Breast epithelium (tissue), 4 donors: ENCODE measurements around the gene ST6GALNAC1. TPM values are rescaled to one million over a fixed set of nuclear protein-coding genes. Genes with fewer than 3 reads are reported as not detected.
A peak's percentile ranks its signal among the peaks of the same experiment; 100 is the strongest.

Experiments
- DNase-seq, 2 donors: peaks; one replicate each; pipeline ENCODE4 v3.0.0-alpha.2; 2019; ENCODE audit warnings: low spot score in 2 of 2
- H3K27ac ChIP-seq, 2 donors: fragments of 200-600 bp; sonication (generic) in 1 of 2; one replicate each; pipeline ENCODE4 v1.5.1; 2016 to 2019; ENCODE audit warnings: mild to moderate bottlenecking in 1 of 2
- H3K27me3 ChIP-seq, 2 donors: fragments of 200-600 bp; sonication (generic) in 1 of 2; one replicate each; pipeline versions ENCODE4 v1.5.1 to v1.6.0; 2017 to 2019; ENCODE audit warnings: control low read depth in 1 of 2, mild to moderate bottlenecking in 1 of 2
- H3K36me3 ChIP-seq: fragments of 200-600 bp; one replicate; pipeline ENCODE4 v1.5.1; 2019
- H3K4me1 ChIP-seq, 2 donors: fragments of 200-600 bp; sonication (generic); one replicate each; pipeline ENCODE4 v1.5.1; 2016 to 2019; ENCODE audit warnings: control low read depth in 1 of 2
- H3K4me3 ChIP-seq, 3 donors: fragments of 200-600 bp; sonication (generic); 1 replicate in 2 of 3; 2 replicates in 1 of 3; pipeline ENCODE4 v1.5.1; 2016 to 2019; ENCODE audit warnings: mild to moderate bottlenecking in 3 of 3, moderate library complexity in 2 of 3
- H3K9me3 ChIP-seq, 2 donors: fragments of 200-600 bp; sonication (generic) in 1 of 2; one replicate each; pipeline ENCODE4 v1.5.1; 2016 to 2019; ENCODE audit warnings: control low read depth in 1 of 2
- CTCF ChIP-seq, 3 donors: fragments of 450-650 bp; IDR thresholded peaks; one replicate each; pipeline ENCODE4 v1.5.1; 2016 to 2017; ENCODE audit warnings: antibody characterized with exemption in 3 of 3, mild to moderate bottlenecking in 3 of 3, moderate library complexity in 3 of 3
- POLR2A ChIP-seq: fragments of 450-650 bp; IDR thresholded peaks from one replicate; pipeline ENCODE4 v1.6.1; 2016; ENCODE audit warnings: antibody characterized with exemption, mild to moderate bottlenecking, moderate library complexity
- POLR2AphosphoS5 ChIP-seq, 3 donors: sonication (generic); formaldehyde crosslinking; IDR thresholded peaks; one replicate each; pipeline ENCODE4 v1.6.1; 2017; ENCODE audit warnings: antibody characterized with exemption in 3 of 3
- intact Hi-C: fragments of 100-400 bp; cut with DNase I; formaldehyde crosslinking; loops from one replicate; pipeline ENCODE4 v1.15.1; 2023; ENCODE audit warnings: low total_unique reads
- total RNA-seq, 3 donors: library from RNA; depleted of rRNA; stranded (reverse); fragments of >200 nt; gene quantifications; one replicate each; pipeline ENCODE4 v1.1.0, GENCODE V29; 2016

The ST6GALNAC1 gene
- total RNA-seq, 3 donors from 2014 or later = 1.3 to 1.6 (median 1.3) TPM

DNA sequence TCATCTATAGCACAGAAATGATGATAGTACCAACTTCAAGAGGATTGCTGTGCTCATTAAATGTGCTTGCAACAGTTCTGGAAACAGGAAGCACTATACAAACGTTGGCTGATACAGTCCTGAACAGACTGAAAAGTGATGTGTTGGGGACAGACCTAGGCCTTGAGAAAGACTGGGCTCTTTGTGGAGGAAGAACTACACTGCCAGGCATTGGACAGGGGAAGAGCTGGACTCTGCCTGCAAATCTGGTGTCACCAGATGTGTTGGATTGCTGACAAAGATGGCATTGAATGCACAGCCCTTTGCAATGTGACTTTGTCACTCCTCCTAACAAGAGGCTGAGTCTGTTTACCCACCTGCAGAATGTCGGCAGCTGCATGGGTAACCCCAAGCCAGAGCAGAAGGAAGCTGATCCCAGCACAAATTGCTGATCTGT is 45.5 kb downstream of the ST6GALNAC1 start:
- Histone ChIP-seq H3K4me3 (no peak overlapping the region), H3K9me3 (no peaks in the 10 kb centered on the region), H3K36me3 (no peaks in the 10 kb centered on the region), H3K27ac (peak overlapping the region; percentile 72 to 74), H3K4me1 (peaks cover 0 to 4% of the 10 kb centered on the region in 2 donors), H3K27me3 (no peaks in the 10 kb centered on the region)
- intact Hi-C loops = no loop called here
- TF ChIP-seq POLR2A = no peak
- no peak for TF ChIP-seq CTCF (IDR thresholded peaks at IDR 0.05)
- no peak for TF ChIP-seq POLR2AphosphoS5 (IDR thresholded peaks at IDR 0.05)
- DNase-seq = no peak

- no peaks in the 10 kb centered on the region for H3K9me3 ChIP-seq
- TF ChIP-seq CTCF (IDR thresholded peaks at IDR 0.05) = no peak
- TF ChIP-seq POLR2AphosphoS5 (IDR thresholded peaks at IDR 0.05) = peak in 2 of 3 donors; percentile 25 to 26
- peak overlapping the region in 1 of 3 donors; percentile 1 for H3K4me3 ChIP-seq
- peak in 1 of 2 donors; percentile 88 for DNase-seq
- H3K4me1 ChIP-seq = peaks cover 0 to 4% of the 10 kb centered on the region in 2 donors
- H3K36me3 ChIP-seq = no peaks in the 10 kb centered on the region
- peak overlapping the region; percentile 72 to 74 for H3K27ac ChIP-seq
- intact Hi-C loops = no loop called here
- H3K27me3 ChIP-seq = no peaks in the 10 kb centered on the region
Observed at GRCh38 chr17:76597156-76598003, 46.2 kb downstream of the ST6GALNAC1 start.

- H3K27ac ChIP-seq = no peak overlapping the region
- peaks cover 0 to 4% of the 10 kb centered on the region in 2 donors for H3K4me1 ChIP-seq
- H3K36me3 ChIP-seq = no peaks in the 10 kb centered on the region
- H3K9me3 ChIP-seq = no peaks in the 10 kb centered on the region
- DNase-seq = no peak
- H3K4me3 ChIP-seq = no peak overlapping the region
- TF ChIP-seq POLR2AphosphoS5 (IDR thresholded peaks at IDR 0.05) (no peak), CTCF (IDR thresholded peaks at IDR 0.05) (no peak), POLR2A (no peak)
- intact Hi-C loops = no loop called here
- H3K27me3 ChIP-seq = no peaks in the 10 kb centered on the region
Observed at GRCh38 chr17:76594690-76595089, 48.9 kb downstream of the ST6GALNAC1 start.

DNA sequence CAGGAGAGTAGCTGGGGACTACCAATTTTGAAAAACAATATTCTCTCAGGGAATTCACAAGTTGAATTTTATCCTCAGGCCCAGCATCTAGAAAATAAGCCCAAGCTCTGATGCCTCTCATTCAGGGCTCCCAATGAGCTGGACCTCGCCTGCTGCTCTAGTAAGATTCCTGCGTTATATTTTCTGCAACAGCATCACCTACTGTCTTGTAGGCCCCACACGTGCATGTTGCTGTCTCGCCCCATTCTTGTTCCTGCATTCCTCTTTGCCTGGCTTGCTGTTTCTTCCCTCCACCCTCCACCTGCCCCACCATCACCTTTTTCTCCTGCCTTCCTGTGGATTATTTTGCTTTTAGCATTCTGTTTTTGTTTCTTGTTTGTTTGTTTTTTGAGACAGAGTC is 49.6 kb downstream of the ST6GALNAC1 start:
- Histone ChIP-seq H3K4me3 (no peak overlapping the region), H3K27ac (no peak overlapping the region), H3K36me3 (no peaks in the 10 kb centered on the region), H3K27me3 (no peaks in the 10 kb centered on the region), H3K4me1 (peaks cover 0 to 4% of the 10 kb centered on the region in 2 donors), H3K9me3 (no peaks in the 10 kb centered on the region)
- DNase-seq = no peak
- no peak for TF ChIP-seq CTCF (IDR thresholded peaks at IDR 0.05)
- TF ChIP-seq POLR2A = no peak
- no peak for TF ChIP-seq POLR2AphosphoS5 (IDR thresholded peaks at IDR 0.05)
- intact Hi-C loops = no loop called here

DNA sequence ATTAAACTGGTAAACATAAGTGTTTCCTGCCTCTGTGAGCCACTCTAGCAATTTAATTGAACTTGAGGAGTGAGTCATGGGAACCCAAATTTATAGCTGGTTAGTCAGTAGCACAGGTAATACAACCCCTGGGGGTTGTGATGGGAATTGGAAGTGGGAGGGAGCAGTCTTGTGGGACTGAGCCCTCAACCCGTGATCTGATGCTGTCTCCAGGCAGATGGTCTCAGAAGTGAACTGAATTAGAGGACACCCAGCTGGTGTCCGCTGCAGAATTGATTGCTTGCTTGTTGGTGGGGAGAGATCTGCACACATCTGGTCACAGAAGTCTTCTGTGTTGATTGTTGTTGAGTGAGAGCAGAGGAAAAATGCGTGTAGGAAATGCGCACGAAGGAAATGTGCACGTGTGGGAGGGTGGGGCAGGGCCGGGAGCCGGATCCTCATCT is 50.2 kb downstream of the ST6GALNAC1 start:
- no peak overlapping the region for H3K4me3 ChIP-seq
- TF ChIP-seq CTCF (IDR thresholded peaks at IDR 0.05) = no peak
- TF ChIP-seq POLR2A = no peak
- no peak for TF ChIP-seq POLR2AphosphoS5 (IDR thresholded peaks at IDR 0.05)
- no peaks in the 10 kb centered on the region for H3K36me3 ChIP-seq
- peaks cover 0 to 3% of the 10 kb centered on the region in 2 donors for H3K4me1 ChIP-seq
- no peak for DNase-seq
- intact Hi-C loops = no loop called here
- H3K27me3 ChIP-seq = no peaks in the 10 kb centered on the region
- H3K27ac ChIP-seq = no peak overlapping the region
- no peaks in the 10 kb centered on the region for H3K9me3 ChIP-seq
